Measurements from ENCODE around the gene CDH20.

CDH20 gene

GRCh38 chr18:61426492-61427053 is 93.3 kb downstream of the CDH20 start:
- DNase-seq (ENCODE audit: low read depth) = no peak

GRCh38 chr18:61428266-61428665 is 95.0 kb downstream of the CDH20 start:
- DNase-seq (ENCODE audit: low read depth) = no peak

- no peak for DNase-seq (ENCODE audit: low read depth)
These were observed 99.4 kb downstream of the CDH20 start for GRCh38 chr18:61432590-61432989.

- no peak for DNase-seq (ENCODE audit: low read depth)
These were observed 101.9 kb downstream of the CDH20 start for GRCh38 chr18:61435064-61435652.

- DNase-seq (ENCODE audit: low read depth) = no peak
These were observed 110.0 kb downstream of the CDH20 start for GRCh38 chr18:61443081-61443725.

GRCh38 chr18:61448316-61448715 is 115.1 kb downstream of the CDH20 start:
- no peak for DNase-seq (ENCODE audit: low read depth)

GRCh38 chr18:61459896-61460648 is 126.8 kb downstream of the CDH20 start:
- DNase-seq (ENCODE audit: low read depth) = no peak

GRCh38 chr18:61464551-61465142 is 131.4 kb downstream of the CDH20 start:
- DNase-seq (ENCODE audit: low read depth) = no peak

GRCh38 chr18:61466736-61467135 is 133.5 kb downstream of the CDH20 start:
- no peak for DNase-seq (ENCODE audit: low read depth)

- no peak for DNase-seq (ENCODE audit: low read depth)
These were observed 136.9 kb downstream of the CDH20 start for GRCh38 chr18:61470031-61470674.

- DNase-seq (ENCODE audit: low read depth) = no peak
These were observed 138.3 kb downstream of the CDH20 start for GRCh38 chr18:61471541-61471940.

- DNase-seq (ENCODE audit: low read depth) = no peak
These were observed 138.7 kb downstream of the CDH20 start for GRCh38 chr18:61471942-61472341.

GRCh38 chr18:61474341-61474740 is 141.1 kb downstream of the CDH20 start:
- DNase-seq (ENCODE audit: low read depth) = no peak

- DNase-seq (ENCODE audit: low read depth) = no peak
These were observed 141.7 kb downstream of the CDH20 start for GRCh38 chr18:61474918-61475317.

GRCh38 chr18:61475931-61476330 is 142.7 kb downstream of the CDH20 start:
- no peak for DNase-seq (ENCODE audit: low read depth)

GRCh38 chr18:61489334-61489733 is 156.1 kb downstream of the CDH20 start:
- DNase-seq (ENCODE audit: low read depth) = no peak

GRCh38 chr18:61496374-61496773 is 163.1 kb downstream of the CDH20 start:
- DNase-seq (ENCODE audit: low read depth) = no peak

GRCh38 chr18:61497422-61497821 is 164.2 kb downstream of the CDH20 start:
- no peak for DNase-seq (ENCODE audit: low read depth)

GRCh38 chr18:61502472-61502871 is 169.2 kb downstream of the CDH20 start:
- no peak for DNase-seq (ENCODE audit: low read depth)

GRCh38 chr18:61503688-61504087 is 170.5 kb downstream of the CDH20 start:
- no peak for DNase-seq (ENCODE audit: low read depth)

- DNase-seq (ENCODE audit: low read depth) = no peak
These were observed 195.7 kb downstream of the CDH20 start for GRCh38 chr18:61528961-61529360.

GRCh38 chr18:61530681-61531080 is 197.5 kb downstream of the CDH20 start:
- DNase-seq (ENCODE audit: low read depth) = no peak

Measured in stimulated activated CD8-positive, alpha-beta memory T cell treated with anti-CD3 and anti-CD28 coated beads, Interleukin-4, amount 100 ng/mL, for 24 hours (primary cell).